Common myeloid progenitor, CD34-positive (primary cell): ENCODE data around the gene WDFY2.
A peak's percentile ranks its signal among the peaks of the same experiment; 100 is the strongest.

Experiments
- CTCF ChIA-PET: fragments of 350-600 bp; sonication (Branson Sonifier 250); formaldehyde crosslinking; loops from one replicate; lab custom pipeline; 2021; ENCODE audit warnings: antibody characterized with exemption; lab: Charles Lee
- POLR2A ChIA-PET: fragments of 350-600 bp; sonication (Branson Sonifier 250); formaldehyde crosslinking; loops from one replicate; lab custom pipeline; 2021; ENCODE audit warnings: antibody characterized with exemption; lab: Charles Lee
- DNase-seq, 3 donors: peaks; one replicate each; pipeline versions ENCODE4 v3.0.0 to v3.0.0-alpha.2; 2013
- H3K27ac ChIP-seq, 2 experiments: 1 replicate in 1 of 2; 2 replicates in 1 of 2; pipeline ENCODE4 v1.7.0; 2013; ENCODE audit warnings: inconsistent platforms in 2 of 2, low read length in 2 of 2, mild to moderate bottlenecking in 2 of 2, low read depth in 1 of 2, moderate library complexity in 1 of 2; ENCODE audit not compliant: severe bottlenecking in 2 of 2, insufficient read depth in 1 of 2, poor library complexity in 1 of 2
- H3K27me3 ChIP-seq, 5 experiments: replicated peaks in 2 of 5; 1 replicate in 3 of 5; 2 replicates in 2 of 5; pipeline versions ENCODE4 v1.6.1 to v1.7.0; 2013; ENCODE audit warnings: low read length in 4 of 5, mild to moderate bottlenecking in 2 of 5, moderate library complexity in 2 of 5, inconsistent platforms in 1 of 5; ENCODE audit not compliant: insufficient read depth in 5 of 5, control insufficient read depth in 4 of 5
- H3K36me3 ChIP-seq, 4 experiments: 1 replicate in 2 of 4; 2 replicates in 2 of 4; pipeline versions ENCODE4 v1.6.1 to v1.7.0; 2013; ENCODE audit warnings: low read length in 3 of 4, control low read depth in 1 of 4, mild to moderate bottlenecking in 1 of 4; ENCODE audit not compliant: control insufficient read depth in 4 of 4, insufficient read depth in 4 of 4
- H3K4me1 ChIP-seq, 4 experiments: 1 replicate in 3 of 4; 2 replicates in 1 of 4; pipeline versions ENCODE4 v1.6.1 to v1.7.1; 2013; ENCODE audit warnings: low read length in 3 of 4, mild to moderate bottlenecking in 3 of 4, control low read depth in 1 of 4, inconsistent platforms in 1 of 4, moderate library complexity in 1 of 4; ENCODE audit not compliant: control insufficient read depth in 4 of 4, insufficient read depth in 4 of 4; ENCODE audit errors: control extremely low read depth in 1 of 4
- H3K4me3 ChIP-seq, 7 experiments: 1 replicate in 4 of 7; 2 replicates in 3 of 7; pipeline versions ENCODE4 v1.5.1 to v1.7.0; 2013; ENCODE audit warnings: mild to moderate bottlenecking in 7 of 7, low read length in 6 of 7, moderate library complexity in 6 of 7, inconsistent platforms in 2 of 7, low read depth in 2 of 7, control low read depth in 1 of 7; ENCODE audit not compliant: insufficient read depth in 4 of 7, control insufficient read depth in 1 of 7; ENCODE audit errors: extremely low read depth in 1 of 7
- H3K9me3 ChIP-seq, 5 experiments: 1 replicate in 4 of 5; 2 replicates in 1 of 5; pipeline versions ENCODE4 v1.6.1 to v1.7.1; 2013; ENCODE audit warnings: low read length in 4 of 5, mild to moderate bottlenecking in 2 of 5, inconsistent platforms in 1 of 5, low read depth in 1 of 5, moderate library complexity in 1 of 5; ENCODE audit not compliant: control insufficient read depth in 4 of 5, insufficient read depth in 2 of 5; ENCODE audit errors: control extremely low read depth in 1 of 5
- WGBS: methylation state at CpG from one replicate; pipeline ENCODE4 v1.1.5; 2013; ENCODE audit not compliant: insufficient coverage; 5-methylcytosine and 5-hydroxymethylcytosine counted together

WDFY2 gene

GRCh38 chr13:51786425-51787265, 202.4 kb downstream of the WDFY2 start:
- Histone ChIP-seq H3K9me3 (no peaks in the 10 kb centered on the region), H3K27ac (no peak overlapping the region), H3K36me3 (peaks cover 0 to 8% (median 0%) of the 10 kb centered on the region in 4 experiments), H3K27me3 (no peaks in the 10 kb centered on the region), H3K4me3 (no peak overlapping the region), H3K4me1 (peaks cover 0 to 20% (median 9%) of the 10 kb centered on the region in 4 experiments)
- no peak for DNase-seq
- ChIA-PET CTCF (interaction anchor here (0.5 to 12.0 kb wide), 9 partner anchors 9 to 353 kb away, joined by 3 to 160 read pairs (median 4); no protein-coding TSS in a partner anchor), POLR2A (interaction anchor here (1.3 to 1.4 kb wide), 2 partner anchors 201 to 334 kb away, joined by 4 to 5 read pairs; partner anchors contain the start of gene INTS6)
- WGBS, result 82% methylated on average over 4 of the region's 10 CpGs

GRCh38 chr13:51793570-51794271, 209.5 kb downstream of the WDFY2 start:
- Histone ChIP-seq H3K27me3 (no peaks in the 10 kb centered on the region), H3K4me1 (peaks cover 7 to 51% (median 41%) of the 10 kb centered on the region in 4 experiments), H3K27ac (peak overlapping the region; percentile 62 to 78), H3K4me3 (peak overlapping the region in 2 of 7 experiments; percentile 10 to 42), H3K36me3 (peaks cover 0 to 8% (median 0%) of the 10 kb centered on the region in 4 experiments), H3K9me3 (no peaks in the 10 kb centered on the region)
- POLR2A ChIA-PET, result interaction anchor here (0.6 to 1.8 kb wide), 4 partner anchors 9 to 342 kb away, joined by 3 to 14 read pairs (median 6); partner anchors contain the start of genes DHRS12 and INTS6
- CTCF ChIA-PET, result interaction anchor here (1.0 to 12.3 kb wide), 8 partner anchors 10 to 361 kb away, joined by 3 to 160 read pairs (median 17); no protein-coding TSS in a partner anchor
- DNase-seq, result peak; percentile 91 to 100 (median 99)
- 0% methylated on average over 4 of the region's 6 CpGs for WGBS

GRCh38 chr13:51794964-51795363, 210.7 kb downstream of the WDFY2 start:
- H3K27me3 ChIP-seq, result no peaks in the 10 kb centered on the region
- H3K4me1 ChIP-seq, result peaks cover 7 to 57% (median 42%) of the 10 kb centered on the region in 4 experiments
- 93% methylated on average over 3 of the region's 4 CpGs for WGBS
- no peak overlapping the region for H3K4me3 ChIP-seq
- ChIA-PET POLR2A (no interaction called here), CTCF (interaction anchor here (0.7 to 12.3 kb wide), 9 partner anchors 12 to 362 kb away, joined by 3 to 160 read pairs (median 3); no protein-coding TSS in a partner anchor)
- H3K36me3 ChIP-seq, result peaks cover 0 to 6% (median 0%) of the 10 kb centered on the region in 4 experiments
- no peaks in the 10 kb centered on the region for H3K9me3 ChIP-seq
- H3K27ac ChIP-seq, result peak overlapping the region in 1 of 2 experiments; percentile 78
- DNase-seq, result no peak

GRCh38 chr13:51795419-51795818, 211.2 kb downstream of the WDFY2 start:
- peak overlapping the region in 1 of 2 experiments; percentile 78 for H3K27ac ChIP-seq
- no peak for DNase-seq
- CTCF ChIA-PET, result interaction anchor here (1.0 to 12.3 kb wide), 8 partner anchors 12 to 362 kb away, joined by 3 to 160 read pairs (median 18); no protein-coding TSS in a partner anchor
- WGBS, result 60% methylated on average over 1 of the region's 2 CpGs
- H3K4me1 ChIP-seq, result peaks cover 10 to 62% (median 45%) of the 10 kb centered on the region in 4 experiments
- no peaks in the 10 kb centered on the region for H3K27me3 ChIP-seq
- no peak overlapping the region for H3K4me3 ChIP-seq
- POLR2A ChIA-PET, result interaction anchor here (0.7 kb wide), 1 partner anchor 344 kb away, joined by 3 read pairs; no protein-coding TSS in a partner anchor
- H3K36me3 ChIP-seq, result peaks cover 0 to 6% (median 0%) of the 10 kb centered on the region in 4 experiments
- H3K9me3 ChIP-seq, result no peaks in the 10 kb centered on the region

GRCh38 chr13:51796546-51796945, 212.3 kb downstream of the WDFY2 start:
- Histone ChIP-seq H3K9me3 (no peaks in the 10 kb centered on the region), H3K36me3 (peaks cover 0 to 6% (median 0%) of the 10 kb centered on the region in 4 experiments), H3K27me3 (no peaks in the 10 kb centered on the region), H3K4me3 (no peak overlapping the region), H3K27ac (no peak overlapping the region), H3K4me1 (peaks cover 13 to 70% (median 54%) of the 10 kb centered on the region in 4 experiments)
- DNase-seq, result peak in 2 of 3 donors; percentile 62 to 67
- ChIA-PET POLR2A (no interaction called here), CTCF (interaction anchor here (1.0 to 12.3 kb wide), 20 partner anchors 13 to 647 kb away, joined by 3 to 160 read pairs (median 6); partner anchors contain the start of gene INTS6)
- 76% methylated on average over 7 of the region's 7 CpGs for WGBS

- H3K9me3 ChIP-seq, result no peaks in the 10 kb centered on the region
- peaks cover 0 to 6% (median 0%) of the 10 kb centered on the region in 4 experiments for H3K36me3 ChIP-seq
- POLR2A ChIA-PET, result interaction anchor here (0.8 kb wide), 1 partner anchor 345 kb away, joined by 4 read pairs; the partner anchor contains the start of gene INTS6
- peak; percentile 72 to 82 (median 77) for DNase-seq
- 80% methylated on average over 11 of the region's 12 CpGs for WGBS
- no peaks in the 10 kb centered on the region for H3K27me3 ChIP-seq
- no peak overlapping the region for H3K27ac ChIP-seq
- H3K4me3 ChIP-seq, result no peak overlapping the region
- peaks cover 19 to 78% (median 61%) of the 10 kb centered on the region in 4 experiments for H3K4me1 ChIP-seq
- CTCF ChIA-PET, result interaction anchor here (0.7 to 12.3 kb wide), 30 partner anchors 13 to 673 kb away, joined by 3 to 160 read pairs (median 4); partner anchors contain the start of gene INTS6
These were observed 213.6 kb downstream of the WDFY2 start for GRCh38 chr13:51797664-51798488.
